Natural killer cell treated with Interleukin-12 subunit alpha and Interleukin-12 subunit beta and Interleukin-15 and Interleukin-18, amount 100 ng/mL, for 72 hours (primary cell): ENCODE results near the gene CMSS1. TPM values are rescaled to one million over a fixed set of nuclear protein-coding genes. Genes with fewer than 3 reads are reported as not detected.

Experiments
- ATAC-seq, 2 donors: fragments of 150-1000 bp; cut with Tn5 transposase in 1 of 2; sonication (Bioruptor Pico), chemical (Tn5 transposase) in 1 of 2; 2 replicates each; pipeline ENCODE4 v1.10.0; 2021
- DNase-seq: peaks from one replicate; pipeline ENCODE4 v3.0.0; 2022; ENCODE audit warnings: low spot score
- H3K27ac Mint-ChIP-seq, 2 donors: 1 replicate in 1 of 2; 2 replicates in 1 of 2; pipeline ENCODE4 v1.8.0; 2022; ENCODE audit warnings: mixed read lengths in 2 of 2, mild to moderate bottlenecking in 1 of 2, moderate library complexity in 1 of 2
- H3K27me3 Mint-ChIP-seq, 2 donors: 1 replicate in 1 of 2; 2 replicates in 1 of 2; pipeline ENCODE4 v1.8.0; 2022; ENCODE audit warnings: mixed read lengths in 2 of 2
- H3K36me3 Mint-ChIP-seq: one replicate; pipeline ENCODE4 v1.8.0; 2022; ENCODE audit warnings: mixed read lengths
- H3K4me1 Mint-ChIP-seq, 2 donors: 1 replicate in 1 of 2; 2 replicates in 1 of 2; pipeline ENCODE4 v1.8.0; 2022; ENCODE audit warnings: low read depth in 2 of 2, mixed read lengths in 2 of 2, mild to moderate bottlenecking in 1 of 2
- H3K4me3 Mint-ChIP-seq: one replicate; pipeline ENCODE4 v1.8.0; 2022; ENCODE audit warnings: mixed read lengths
- H3K9me3 Mint-ChIP-seq: 2 replicates; pipeline ENCODE4 v1.8.0; 2022; ENCODE audit warnings: mixed read lengths
- total RNA-seq, 2 donors: library from RNA; stranded (reverse); gene quantifications; one replicate each; pipeline ENCODE4 v1.2.3, GENCODE V29; 2022

CMSS1 gene
- total RNA-seq, 2 donors from 2014 or later, result 35.7 to 67.8 TPM

- H3K27ac Mint-ChIP-seq, result no peak overlapping the region
- ATAC-seq, result no peak
- no peaks in the 10 kb centered on the region for H3K36me3 Mint-ChIP-seq
Observed at GRCh38 chr3:99850608-99851007, 32.9 kb downstream of the CMSS1 start.

GRCh38 chr3:99851955-99852354 is 34.3 kb downstream of the CMSS1 start:
- Mint-ChIP-seq H3K4me1 (no peaks in the 10 kb centered on the region), H3K4me3 (no peak overlapping the region), H3K9me3 (no peaks in the 10 kb centered on the region), H3K27ac (no peak overlapping the region), H3K27me3 (no peaks in the 10 kb centered on the region), H3K36me3 (no peaks in the 10 kb centered on the region)
- ATAC-seq, result no peak
- DNase-seq, result no peak

More at GRCh38 chr3:99850608-99851007, 32.9 kb downstream of the CMSS1 start:
- DNase-seq, result no peak
- Mint-ChIP-seq H3K27me3 (no peaks in the 10 kb centered on the region), H3K4me3 (no peak overlapping the region), H3K9me3 (no peaks in the 10 kb centered on the region), H3K4me1 (no peaks in the 10 kb centered on the region)

GRCh38 chr3:99852851-99853250 is 35.2 kb downstream of the CMSS1 start:
- Mint-ChIP-seq H3K27ac (no peak overlapping the region), H3K4me1 (no peaks in the 10 kb centered on the region), H3K9me3 (no peaks in the 10 kb centered on the region), H3K4me3 (no peak overlapping the region), H3K36me3 (no peaks in the 10 kb centered on the region), H3K27me3 (no peaks in the 10 kb centered on the region)
- DNase-seq (no peak), ATAC-seq (no peak)

GRCh38 chr3:99854756-99855298 is 37.2 kb downstream of the CMSS1 start:
- H3K9me3 Mint-ChIP-seq, result no peaks in the 10 kb centered on the region
- DNase-seq, result no peak

GRCh38 chr3:99855900-99856299 is 38.2 kb downstream of the CMSS1 start:
- H3K27me3 Mint-ChIP-seq, result no peaks in the 10 kb centered on the region
- no peak overlapping the region for H3K27ac Mint-ChIP-seq
- no peak for DNase-seq
- H3K9me3 Mint-ChIP-seq, result no peaks in the 10 kb centered on the region
- H3K36me3 Mint-ChIP-seq, result no peaks in the 10 kb centered on the region
- H3K4me1 Mint-ChIP-seq, result no peaks in the 10 kb centered on the region
- ATAC-seq, result no peak
- no peak overlapping the region for H3K4me3 Mint-ChIP-seq

More at GRCh38 chr3:99854756-99855298, 37.2 kb downstream of the CMSS1 start:
- H3K4me3 Mint-ChIP-seq, result no peak overlapping the region
- no peak for ATAC-seq
- no peaks in the 10 kb centered on the region for H3K27me3 Mint-ChIP-seq
- no peak overlapping the region for H3K27ac Mint-ChIP-seq
- no peaks in the 10 kb centered on the region for H3K36me3 Mint-ChIP-seq
- no peaks in the 10 kb centered on the region for H3K4me1 Mint-ChIP-seq

- peak in 1 of 2 donors; percentile 79 for ATAC-seq
- H3K27ac Mint-ChIP-seq, result no peak overlapping the region
- no peak for DNase-seq
- H3K4me3 Mint-ChIP-seq, result no peak overlapping the region
- H3K9me3 Mint-ChIP-seq, result no peaks in the 10 kb centered on the region
- no peaks in the 10 kb centered on the region for H3K27me3 Mint-ChIP-seq
- no peaks in the 10 kb centered on the region for H3K4me1 Mint-ChIP-seq
- no peaks in the 10 kb centered on the region for H3K36me3 Mint-ChIP-seq
Observed at GRCh38 chr3:99856437-99857220, 39.0 kb downstream of the CMSS1 start.

GRCh38 chr3:99857278-99857677 is 39.6 kb downstream of the CMSS1 start:
- ATAC-seq, result no peak
- Mint-ChIP-seq H3K4me3 (no peak overlapping the region), H3K27ac (no peak overlapping the region), H3K9me3 (no peaks in the 10 kb centered on the region), H3K36me3 (no peaks in the 10 kb centered on the region), H3K27me3 (no peaks in the 10 kb centered on the region), H3K4me1 (no peaks in the 10 kb centered on the region)
- no peak for DNase-seq

- Mint-ChIP-seq H3K4me1 (peaks cover 0 to under 1% of the 10 kb centered on the region in 2 donors), H3K4me3 (no peak overlapping the region), H3K36me3 (no peaks in the 10 kb centered on the region), H3K27me3 (no peaks in the 10 kb centered on the region), H3K27ac (no peak overlapping the region), H3K9me3 (no peaks in the 10 kb centered on the region)
- ATAC-seq (no peak), DNase-seq (no peak)
Observed at GRCh38 chr3:99858469-99858868, 40.8 kb downstream of the CMSS1 start.

- Mint-ChIP-seq H3K27ac (no peak overlapping the region), H3K9me3 (no peaks in the 10 kb centered on the region), H3K27me3 (no peaks in the 10 kb centered on the region), H3K4me1 (peaks cover 4 to 5% of the 10 kb centered on the region in 2 donors), H3K36me3 (no peaks in the 10 kb centered on the region), H3K4me3 (no peak overlapping the region)
- DNase-seq, result no peak
- no peak for ATAC-seq
Observed at GRCh38 chr3:99859825-99860224, 42.2 kb downstream of the CMSS1 start.

- no peaks in the 10 kb centered on the region for H3K27me3 Mint-ChIP-seq
- no peaks in the 10 kb centered on the region for H3K9me3 Mint-ChIP-seq
- DNase-seq (no peak), ATAC-seq (no peak)
- H3K36me3 Mint-ChIP-seq, result peaks cover 4% of the 10 kb centered on the region
- H3K4me1 Mint-ChIP-seq, result peaks cover 10 to 12% of the 10 kb centered on the region in 2 donors
- H3K27ac Mint-ChIP-seq, result no peak overlapping the region
- H3K4me3 Mint-ChIP-seq, result no peak overlapping the region
Observed at GRCh38 chr3:99861216-99861615, 43.6 kb downstream of the CMSS1 start.

- H3K9me3 Mint-ChIP-seq, result no peaks in the 10 kb centered on the region
- no peak overlapping the region for H3K4me3 Mint-ChIP-seq
- ATAC-seq, result no peak
- H3K27ac Mint-ChIP-seq, result no peak overlapping the region
- H3K27me3 Mint-ChIP-seq, result no peaks in the 10 kb centered on the region
- DNase-seq, result no peak
- peaks cover 16 to 21% of the 10 kb centered on the region in 2 donors for H3K4me1 Mint-ChIP-seq
- peaks cover 4% of the 10 kb centered on the region for H3K36me3 Mint-ChIP-seq
Observed at GRCh38 chr3:99862208-99862607, 44.5 kb downstream of the CMSS1 start.

GRCh38 chr3:99863002-99863401 is 45.3 kb downstream of the CMSS1 start:
- ATAC-seq (no peak), DNase-seq (no peak)
- Mint-ChIP-seq H3K4me1 (peaks cover 16 to 29% of the 10 kb centered on the region in 2 donors), H3K9me3 (no peaks in the 10 kb centered on the region), H3K27ac (no peak overlapping the region), H3K27me3 (no peaks in the 10 kb centered on the region), H3K4me3 (no peak overlapping the region), H3K36me3 (peaks cover 4% of the 10 kb centered on the region)

- H3K36me3 Mint-ChIP-seq, result peaks cover 4% of the 10 kb centered on the region
- H3K27ac Mint-ChIP-seq, result no peak overlapping the region
- no peaks in the 10 kb centered on the region for H3K27me3 Mint-ChIP-seq
- ATAC-seq, result no peak
- no peak for DNase-seq
- no peaks in the 10 kb centered on the region for H3K9me3 Mint-ChIP-seq
- H3K4me3 Mint-ChIP-seq, result no peak overlapping the region
- peaks cover 16 to 32% of the 10 kb centered on the region in 2 donors for H3K4me1 Mint-ChIP-seq
Observed at GRCh38 chr3:99863588-99863987, 45.9 kb downstream of the CMSS1 start.

- Mint-ChIP-seq H3K27me3 (no peaks in the 10 kb centered on the region), H3K9me3 (no peaks in the 10 kb centered on the region), H3K4me3 (no peak overlapping the region), H3K36me3 (peaks cover 4% of the 10 kb centered on the region), H3K4me1 (peaks cover 16 to 32% of the 10 kb centered on the region in 2 donors), H3K27ac (no peak overlapping the region)
- no peak for ATAC-seq
- no peak for DNase-seq
Observed at GRCh38 chr3:99864289-99864688, 46.6 kb downstream of the CMSS1 start.
